ENCODE results near the gene ESYT3.
"Not testable (repeated sequence)": the region's sequence is repeated elsewhere in the genome, so short reads cannot be mapped to it uniquely, and the experiment has no call there.

The ESYT3 gene

GRCh38 chr3:138493804-138494606 is 59.6 kb downstream of the ESYT3 start:
- DNase-seq (ENCODE audit: low read depth, low spot score), result no peak

DNA sequence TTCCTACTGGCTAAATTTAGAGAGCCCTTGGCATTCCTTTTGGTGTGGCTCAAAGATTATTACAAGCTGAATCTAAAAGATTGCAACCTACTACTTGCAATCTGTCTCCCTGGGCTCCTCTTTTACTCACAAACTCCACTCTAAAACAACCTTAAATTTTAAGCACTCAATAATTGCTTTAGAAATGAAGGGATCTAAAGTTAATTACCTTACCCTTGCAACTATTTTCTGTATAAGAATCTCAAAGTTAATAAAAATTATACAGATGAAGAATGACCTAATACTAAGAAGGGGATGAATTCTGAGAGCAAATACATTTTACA is 60.2 kb downstream of the ESYT3 start:
- DNase-seq (ENCODE audit: low read depth, low spot score), result no peak

DNA sequence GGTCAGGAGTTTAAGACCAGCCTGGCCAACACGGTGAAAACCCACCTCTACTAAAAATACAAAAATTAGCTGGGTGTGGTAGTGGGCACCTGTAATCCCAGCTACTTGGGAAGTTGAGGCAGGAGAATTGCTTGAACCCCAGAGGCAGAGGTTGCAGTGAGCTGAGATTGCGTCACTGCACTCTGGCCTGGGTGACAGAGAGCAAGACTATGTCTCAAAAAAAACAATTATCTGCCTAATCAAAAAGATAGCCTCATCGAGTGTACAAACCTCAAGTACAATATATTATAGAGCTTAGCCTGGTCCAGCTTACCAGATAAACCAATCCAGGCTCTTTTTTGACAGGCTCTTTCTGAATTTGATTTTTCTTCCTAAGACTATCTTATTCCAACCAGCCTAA is 61.2 kb downstream of the ESYT3 start:
- not testable (repeated sequence) for DNase-seq (ENCODE audit: low read depth, low spot score)

DNA sequence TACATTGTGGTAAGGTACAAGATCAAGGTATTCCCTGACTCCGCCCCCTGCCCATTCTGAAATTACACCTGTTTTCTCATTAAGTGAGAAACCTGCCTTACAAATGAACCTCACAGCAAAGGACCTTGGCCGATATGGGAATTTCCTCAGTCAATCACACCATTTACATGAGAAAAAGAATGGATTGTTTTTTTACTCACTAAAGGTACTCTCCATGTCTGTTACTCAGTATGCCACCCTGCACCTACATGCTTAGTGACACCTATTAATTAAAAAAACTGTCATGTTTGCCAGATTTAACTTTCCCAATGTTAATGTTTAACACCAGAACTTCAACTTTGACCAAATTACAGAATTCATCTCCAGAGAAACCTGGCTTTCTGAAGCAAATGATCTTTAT is 62.0 kb downstream of the ESYT3 start:
- no peak for DNase-seq (ENCODE audit: low read depth, low spot score)

GRCh38 chr3:138497021-138497420 is 62.6 kb downstream of the ESYT3 start:
- DNase-seq (ENCODE audit: low read depth, low spot score), result no peak

- no peak for DNase-seq (ENCODE audit: low read depth, low spot score)
Measured at GRCh38 chr3:138497851-138498250, 63.4 kb downstream of the ESYT3 start.

DNA sequence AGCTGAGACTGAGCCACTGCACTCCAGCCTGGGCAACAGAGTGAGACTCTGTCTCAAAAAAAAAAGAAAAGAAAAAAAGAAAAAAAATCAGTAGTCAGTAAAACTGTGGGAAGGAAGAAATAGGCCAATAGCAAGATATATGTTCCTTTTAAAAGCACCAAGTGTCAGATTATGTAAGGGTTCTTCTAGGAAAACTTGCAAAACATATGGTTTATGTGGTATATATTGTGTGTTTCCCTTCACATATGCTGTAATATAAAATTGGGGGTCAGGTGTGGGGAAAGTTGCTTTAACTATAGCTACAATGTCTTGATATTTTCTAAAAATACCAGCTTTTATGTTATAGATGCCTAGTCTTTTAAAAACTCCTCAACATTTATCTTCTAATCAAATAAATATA is 64.6 kb downstream of the ESYT3 start:
- DNase-seq (ENCODE audit: low read depth, low spot score), result no peak

DNA sequence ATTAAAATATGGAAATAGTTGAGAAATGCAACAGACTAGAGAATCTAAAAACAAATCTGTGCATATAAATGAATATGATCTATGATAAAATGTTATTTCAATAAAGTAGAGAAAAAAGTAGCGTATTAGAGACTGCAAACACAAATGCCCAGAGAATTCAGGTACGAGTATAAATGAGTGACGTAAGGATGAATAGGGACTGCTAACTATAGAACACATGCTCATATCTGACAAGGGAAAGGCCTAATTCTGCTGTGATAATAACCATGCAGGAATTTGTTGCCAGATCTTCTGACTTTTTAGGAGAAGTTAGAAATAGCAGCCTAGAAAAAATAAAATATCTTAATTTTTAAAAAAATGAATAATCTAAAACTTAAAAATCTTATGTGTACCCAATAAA is 73.1 kb downstream of the ESYT3 start:
- DNase-seq (ENCODE audit: low read depth, low spot score), result no peak

GRCh38 chr3:138509586-138509985 is 75.2 kb downstream of the ESYT3 start:
- no peak for DNase-seq (ENCODE audit: low read depth, low spot score)

DNA sequence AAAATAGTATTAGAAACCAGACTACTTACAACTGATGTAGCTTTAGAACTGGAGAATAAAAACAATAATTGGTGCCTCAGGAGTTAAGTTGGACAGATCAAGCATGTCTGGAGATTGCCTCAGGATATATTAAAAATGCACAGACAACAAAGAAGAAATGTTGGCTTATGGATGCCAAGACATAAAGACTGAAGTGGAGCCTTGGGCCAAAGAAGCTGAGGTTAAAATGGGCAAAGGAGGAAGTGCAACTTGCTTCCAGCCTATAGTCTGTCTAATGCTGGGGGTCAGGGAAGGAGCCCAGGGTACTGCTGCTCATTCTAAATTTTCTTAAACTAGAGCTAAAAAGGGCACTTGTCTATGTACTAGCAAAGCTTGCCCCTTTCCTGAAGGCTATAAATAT is 77.5 kb downstream of the ESYT3 start:
- DNase-seq (ENCODE audit: low read depth, low spot score), result no peak

GRCh38 chr3:138513090-138513843 is 78.9 kb downstream of the ESYT3 start:
- DNase-seq (ENCODE audit: low read depth, low spot score), result no peak

GRCh38 chr3:138521445-138521844 is 87.0 kb downstream of the ESYT3 start:
- not testable (repeated sequence) for DNase-seq (ENCODE audit: low read depth, low spot score)

Measured in brain pericyte (primary cell).